Stimulated activated CD8-positive, alpha-beta memory T cell treated with anti-CD3 and anti-CD28 coated beads, Interleukin-4, amount 100 ng/mL, for 24 hours (primary cell): ENCODE measurements around the gene NLGN1.

Experiments
- DNase-seq: peaks from one replicate; pipeline ENCODE4 v3.0.0-alpha.2; 2020; ENCODE audit warnings: low read depth

The NLGN1 gene

GRCh38 chr3:173843060-173843459, 445.5 kb downstream of the NLGN1 start:
- no peak for DNase-seq

- no peak for DNase-seq
Measured at GRCh38 chr3:173846584-173846983, 449.0 kb downstream of the NLGN1 start.

- no peak for DNase-seq
Measured at GRCh38 chr3:173849489-173849888, 451.9 kb downstream of the NLGN1 start.

GRCh38 chr3:173857154-173857553, 459.6 kb downstream of the NLGN1 start:
- DNase-seq: no peak

GRCh38 chr3:173862701-173863100, 465.2 kb downstream of the NLGN1 start:
- no peak for DNase-seq

GRCh38 chr3:173863551-173863950, 466.0 kb downstream of the NLGN1 start:
- DNase-seq: no peak

GRCh38 chr3:173865900-173866498, 468.5 kb downstream of the NLGN1 start:
- no peak for DNase-seq

- DNase-seq: no peak
Measured at GRCh38 chr3:173869766-173870165, 472.2 kb downstream of the NLGN1 start.

GRCh38 chr3:173870976-173871375, 473.4 kb downstream of the NLGN1 start:
- DNase-seq: no peak

- no peak for DNase-seq
Measured at GRCh38 chr3:173875790-173876189, 478.2 kb downstream of the NLGN1 start.

- DNase-seq: no peak
Measured at GRCh38 chr3:173876476-173876875, 478.9 kb downstream of the NLGN1 start.

- no peak for DNase-seq
Measured at GRCh38 chr3:173887888-173888287, 490.3 kb downstream of the NLGN1 start.

- no peak for DNase-seq
Measured at GRCh38 chr3:173889596-173889995, 492.1 kb downstream of the NLGN1 start.

- DNase-seq: no peak
Measured at GRCh38 chr3:173890091-173890490, 492.5 kb downstream of the NLGN1 start.

- DNase-seq: no peak
Measured at GRCh38 chr3:173891272-173892100, 493.9 kb downstream of the NLGN1 start.

GRCh38 chr3:173892547-173892946, 495.0 kb downstream of the NLGN1 start:
- no peak for DNase-seq

GRCh38 chr3:173893066-173893465, 495.5 kb downstream of the NLGN1 start:
- no peak for DNase-seq

GRCh38 chr3:173893835-173894234, 496.3 kb downstream of the NLGN1 start:
- DNase-seq: no peak

GRCh38 chr3:173897631-173898030, 500.1 kb downstream of the NLGN1 start:
- no peak for DNase-seq

GRCh38 chr3:173901649-173902048, 504.1 kb downstream of the NLGN1 start:
- no peak for DNase-seq

GRCh38 chr3:173902401-173902800, 504.9 kb downstream of the NLGN1 start:
- DNase-seq: no peak

GRCh38 chr3:173902871-173903270, 505.3 kb downstream of the NLGN1 start:
- no peak for DNase-seq

GRCh38 chr3:173905381-173905780, 507.8 kb downstream of the NLGN1 start:
- DNase-seq: no peak

- DNase-seq: no peak
Measured at GRCh38 chr3:173911446-173911845, 513.9 kb downstream of the NLGN1 start.
